GM12878 (cell line): Measurements from ENCODE around the gene TMEM37.

Experiments used
- CTCF ChIP-seq, 3 experiments: IDR thresholded peaks in 2 of 3; conservative IDR thresholded peaks in 1 of 3; 2 replicates each; pipeline ENCODE4 v1.5.1; 2011; ENCODE audit warnings: low read depth in 3 of 3, low read length in 3 of 3, mild to moderate bottlenecking in 3 of 3, control low read depth in 2 of 3, moderate library complexity in 2 of 3, inconsistent platforms in 1 of 3, mixed read lengths in 1 of 3; ENCODE audit not compliant: control insufficient read depth in 2 of 3, insufficient read depth in 1 of 3; ENCODE audit errors: extremely low read depth in 1 of 3
- HDAC6 ChIP-seq: fragments of 200-600 bp; sonication (generic); IDR thresholded peaks from one replicate; pipeline ENCODE4 v1.8.0; 2017; ENCODE audit warnings: antibody characterized with exemption; ENCODE audit not compliant: unreplicated experiment
- KAT2A ChIP-seq: conservative IDR thresholded peaks from 2 replicates; pipeline ENCODE4 v1.6.1; 2011; ENCODE audit warnings: low read depth, low read length; ENCODE audit not compliant: control insufficient read depth
- NFYA ChIP-seq: IDR thresholded peaks from 2 replicates; pipeline ENCODE4 v1.6.1; 2011; ENCODE audit warnings: low read depth, mild to moderate bottlenecking, low read length, improper control_type of control experiment, borderline replicate concordance

- TF ChIP-seq HDAC6 (no peak), CTCF (IDR thresholded peaks at IDR 0.05 in 2 of 3, conservative IDR thresholded peaks at IDR 0.05 in 1 of 3; ENCODE audit: control insufficient read depth in 2 of 3, extremely low read depth in 1 of 3, insufficient read depth in 1 of 3, low read depth in 3 of 3, low read length in 3 of 3) (no peak), KAT2A (no peak), NFYA (no peak)
Observed at GRCh38 chr2:119435953-119436297, 4.3 kb downstream of the TMEM37 start.
